Activated CD4-positive, CD25-positive, alpha-beta regulatory T cell treated with anti-CD3 and anti-CD28 coated beads, Interleukin-2, amount 50 U/mL, for 72 hours (primary cell): ENCODE measurements around the gene CFAP73.
"Not testable (repeated sequence)": the region's sequence is repeated elsewhere in the genome, so short reads cannot be mapped to it uniquely, and the experiment has no call there.

ENCODE experiments used
- DNase-seq: peaks from one replicate; pipeline ENCODE4 v3.0.0; 2021

Gene CFAP73

GRCh38 chr12:113149361-113150150 lies at the start of gene CFAP73:
CFAP73 (plus strand) TSS chr12:113149724; CDS start chr12:113149858, 134 bp downstream.
- no peak for DNase-seq

- DNase-seq = no peak
Observed at GRCh38 chr12:113099764-113100163, 49.8 kb upstream of the CFAP73 start.

GRCh38 chr12:113101751-113102150 lies 47.8 kb upstream of the CFAP73 start:
- DNase-seq = no peak

GRCh38 chr12:113102811-113103210 lies 46.7 kb upstream of the CFAP73 start:
- no peak for DNase-seq

- peak; percentile 66 for DNase-seq
Observed at GRCh38 chr12:113103756-113104450, 45.6 kb upstream of the CFAP73 start.

- DNase-seq = no peak
Observed at GRCh38 chr12:113104953-113105510, 44.5 kb upstream of the CFAP73 start.

- no peak for DNase-seq
Observed at GRCh38 chr12:113105606-113106271, 43.8 kb upstream of the CFAP73 start.

GRCh38 chr12:113106361-113106760 lies 43.2 kb upstream of the CFAP73 start:
- DNase-seq = no peak

GRCh38 chr12:113108308-113108707 lies 41.2 kb upstream of the CFAP73 start:
- DNase-seq = no peak

GRCh38 chr12:113109360-113109759 lies 40.2 kb upstream of the CFAP73 start:
- DNase-seq = no peak

GRCh38 chr12:113109872-113110599 lies 39.5 kb upstream of the CFAP73 start:
- DNase-seq = no peak

GRCh38 chr12:113111247-113111646 lies 38.3 kb upstream of the CFAP73 start:
- DNase-seq = no peak

GRCh38 chr12:113112043-113112899 lies 37.3 kb upstream of the CFAP73 start:
- no peak for DNase-seq

- no peak for DNase-seq
Observed at GRCh38 chr12:113113397-113113796, 36.1 kb upstream of the CFAP73 start.

- DNase-seq = no peak
Observed at GRCh38 chr12:113114447-113115178, 34.9 kb upstream of the CFAP73 start.

- no peak for DNase-seq
Observed at GRCh38 chr12:113115455-113116126, 33.9 kb upstream of the CFAP73 start.

GRCh38 chr12:113116875-113117274 lies 32.6 kb upstream of the CFAP73 start:
- no peak for DNase-seq

GRCh38 chr12:113117684-113118083 lies 31.8 kb upstream of the CFAP73 start:
- DNase-seq = not testable (repeated sequence)

- no peak for DNase-seq
Observed at GRCh38 chr12:113118142-113118541, 31.4 kb upstream of the CFAP73 start.

- no peak for DNase-seq
Observed at GRCh38 chr12:113119980-113120669, 29.4 kb upstream of the CFAP73 start.
